Common myeloid progenitor, CD34-positive (primary cell): ENCODE results near the gene LAMP1.
A peak's percentile ranks its signal among the peaks of the same experiment; 100 is the strongest.

Source experiments
- CTCF ChIA-PET: fragments of 350-600 bp; sonication (Branson Sonifier 250); formaldehyde crosslinking; loops from one replicate; lab custom pipeline; 2021; ENCODE audit warnings: antibody characterized with exemption; lab: Charles Lee
- POLR2A ChIA-PET: fragments of 350-600 bp; sonication (Branson Sonifier 250); formaldehyde crosslinking; loops from one replicate; lab custom pipeline; 2021; ENCODE audit warnings: antibody characterized with exemption; lab: Charles Lee
- DNase-seq, 3 donors: peaks; one replicate each; pipeline versions ENCODE4 v3.0.0 to v3.0.0-alpha.2; 2013
- H3K27ac ChIP-seq, 2 experiments: 1 replicate in 1 of 2; 2 replicates in 1 of 2; pipeline ENCODE4 v1.7.0; 2013; ENCODE audit warnings: inconsistent platforms in 2 of 2, low read length in 2 of 2, mild to moderate bottlenecking in 2 of 2, low read depth in 1 of 2, moderate library complexity in 1 of 2; ENCODE audit not compliant: severe bottlenecking in 2 of 2, insufficient read depth in 1 of 2, poor library complexity in 1 of 2
- H3K27me3 ChIP-seq, 5 experiments: replicated peaks in 2 of 5; 1 replicate in 3 of 5; 2 replicates in 2 of 5; pipeline versions ENCODE4 v1.6.1 to v1.7.0; 2013; ENCODE audit warnings: low read length in 4 of 5, mild to moderate bottlenecking in 2 of 5, moderate library complexity in 2 of 5, inconsistent platforms in 1 of 5; ENCODE audit not compliant: insufficient read depth in 5 of 5, control insufficient read depth in 4 of 5
- H3K36me3 ChIP-seq, 4 experiments: 1 replicate in 2 of 4; 2 replicates in 2 of 4; pipeline versions ENCODE4 v1.6.1 to v1.7.0; 2013; ENCODE audit warnings: low read length in 3 of 4, control low read depth in 1 of 4, mild to moderate bottlenecking in 1 of 4; ENCODE audit not compliant: control insufficient read depth in 4 of 4, insufficient read depth in 4 of 4
- H3K4me1 ChIP-seq, 4 experiments: 1 replicate in 3 of 4; 2 replicates in 1 of 4; pipeline versions ENCODE4 v1.6.1 to v1.7.1; 2013; ENCODE audit warnings: low read length in 3 of 4, mild to moderate bottlenecking in 3 of 4, control low read depth in 1 of 4, inconsistent platforms in 1 of 4, moderate library complexity in 1 of 4; ENCODE audit not compliant: control insufficient read depth in 4 of 4, insufficient read depth in 4 of 4; ENCODE audit errors: control extremely low read depth in 1 of 4
- H3K4me3 ChIP-seq, 7 experiments: 1 replicate in 4 of 7; 2 replicates in 3 of 7; pipeline versions ENCODE4 v1.5.1 to v1.7.0; 2013; ENCODE audit warnings: mild to moderate bottlenecking in 7 of 7, low read length in 6 of 7, moderate library complexity in 6 of 7, inconsistent platforms in 2 of 7, low read depth in 2 of 7, control low read depth in 1 of 7; ENCODE audit not compliant: insufficient read depth in 4 of 7, control insufficient read depth in 1 of 7; ENCODE audit errors: extremely low read depth in 1 of 7
- H3K9me3 ChIP-seq, 5 experiments: 1 replicate in 4 of 5; 2 replicates in 1 of 5; pipeline versions ENCODE4 v1.6.1 to v1.7.1; 2013; ENCODE audit warnings: low read length in 4 of 5, mild to moderate bottlenecking in 2 of 5, inconsistent platforms in 1 of 5, low read depth in 1 of 5, moderate library complexity in 1 of 5; ENCODE audit not compliant: control insufficient read depth in 4 of 5, insufficient read depth in 2 of 5; ENCODE audit errors: control extremely low read depth in 1 of 5
- WGBS: methylation state at CpG from one replicate; pipeline ENCODE4 v1.1.5; 2013; ENCODE audit not compliant: insufficient coverage; 5-methylcytosine and 5-hydroxymethylcytosine counted together

LAMP1 gene

DNA sequence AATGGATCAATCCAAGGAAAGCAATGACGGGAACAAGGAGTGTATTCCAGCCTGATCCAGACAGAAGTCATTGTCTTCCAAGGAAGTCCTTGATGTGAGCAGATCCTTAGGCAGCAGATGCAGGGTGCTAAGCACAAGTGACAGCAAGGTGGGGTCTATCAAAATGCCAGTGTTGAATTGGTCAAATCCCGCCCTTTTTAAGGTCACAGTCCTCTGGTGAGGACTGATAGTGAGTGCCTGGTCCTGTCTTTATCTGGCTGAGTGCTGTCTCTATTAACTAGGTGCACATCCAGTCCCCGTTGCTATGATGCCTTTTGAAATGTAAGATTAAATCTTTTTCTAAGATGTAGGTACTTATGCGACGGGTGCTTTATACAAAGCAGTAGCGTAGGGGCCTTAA, 1.3 kb upstream of the LAMP1 start:
- no peak for DNase-seq
- Histone ChIP-seq H3K4me1 (peaks cover 8 to 34% (median 26%) of the 10 kb centered on the region in 4 experiments), H3K36me3 (no peaks in the 10 kb centered on the region), H3K27ac (no peak overlapping the region), H3K4me3 (no peak overlapping the region), H3K27me3 (peaks cover 0 to 4% (median 1%) of the 10 kb centered on the region in 5 experiments), H3K9me3 (no peaks in the 10 kb centered on the region)
- ChIA-PET POLR2A (no interaction called here), CTCF (no interaction called here)
- WGBS = 100% methylated on average over 4 of the region's 6 CpGs

DNA sequence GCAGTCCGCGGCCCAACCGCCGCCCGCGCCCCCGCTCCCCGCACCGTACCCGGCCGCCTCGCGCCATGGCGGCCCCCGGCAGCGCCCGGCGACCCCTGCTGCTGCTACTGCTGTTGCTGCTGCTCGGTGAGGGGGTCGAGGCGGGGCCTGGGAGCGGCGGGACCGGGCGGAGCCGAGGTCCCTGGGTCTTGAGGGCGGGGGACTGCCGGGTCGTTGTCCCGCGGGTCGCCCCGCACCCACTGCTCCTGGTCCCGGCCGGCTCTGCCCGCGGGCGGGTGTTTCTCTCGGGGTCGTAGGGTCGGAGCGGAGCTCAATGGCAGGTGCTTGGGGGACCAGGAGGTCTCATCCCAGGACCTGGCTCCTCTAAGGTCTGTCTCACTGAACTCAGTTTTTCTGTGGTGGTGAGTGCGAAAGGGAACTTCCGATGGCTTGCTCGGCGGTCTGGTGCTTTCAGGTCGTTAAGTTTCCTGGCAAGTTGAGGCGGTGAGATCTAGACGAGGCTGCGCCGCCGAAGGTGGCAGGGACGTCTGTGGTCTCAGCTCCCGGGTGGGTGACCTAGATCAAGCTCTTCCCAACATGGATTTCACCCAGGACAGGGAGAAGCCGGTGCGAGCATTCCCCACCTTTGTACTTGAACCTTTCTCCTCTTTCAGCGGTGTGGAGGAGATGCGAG, 467 bp downstream of the LAMP1 start:
- WGBS = 0% methylated on average over 35 of the region's 58 CpGs
- peak; percentile 39 to 90 (median 89) for DNase-seq
- peak overlapping the region; percentile 32 to 92 (median 80) for H3K4me3 ChIP-seq

DNA sequence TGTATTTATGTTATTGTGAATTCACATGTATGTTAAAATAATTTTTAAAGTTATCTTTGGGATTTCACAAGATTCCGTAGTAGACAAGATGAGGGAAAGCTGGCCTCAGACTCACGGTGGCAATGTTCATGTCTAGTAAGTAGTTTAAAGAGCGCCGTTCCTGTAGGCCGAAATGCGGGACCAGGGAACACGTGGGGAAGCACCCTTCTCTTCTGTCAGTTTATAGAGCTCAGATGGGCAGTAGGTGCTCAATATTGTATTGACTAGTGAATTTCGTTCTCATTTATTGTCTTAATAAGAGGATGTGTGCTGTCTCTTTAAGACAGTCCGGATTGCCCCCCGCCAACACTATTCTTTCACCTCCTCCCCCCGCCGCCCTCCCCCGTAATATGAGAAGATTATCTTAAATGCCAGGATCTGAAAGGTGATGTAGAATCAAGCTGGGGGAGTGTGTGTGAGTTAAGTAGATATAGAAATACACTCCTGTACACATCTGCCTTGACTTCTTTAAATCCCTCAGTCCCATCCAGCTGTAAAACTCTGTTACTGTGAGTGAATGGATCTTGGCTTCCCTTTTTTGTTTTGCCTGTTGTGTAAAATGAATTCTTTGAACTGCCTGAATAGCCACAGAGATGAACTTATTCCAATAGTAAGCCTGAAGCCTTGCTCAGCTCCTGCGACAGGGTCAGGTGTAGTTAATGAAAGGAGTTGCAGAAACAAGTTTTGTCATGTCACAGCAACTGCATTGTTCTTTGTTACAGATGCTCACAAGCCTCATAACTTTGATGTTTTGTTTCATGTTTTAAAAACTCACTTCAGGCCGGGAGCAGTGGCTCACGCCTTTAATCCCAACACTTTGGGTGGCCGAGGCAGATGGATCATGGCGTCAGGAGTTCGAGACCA, 1.3 kb downstream of the LAMP1 start:
- Histone ChIP-seq H3K36me3 (peaks cover 0 to 8% (median 7%) of the 10 kb centered on the region in 4 experiments), H3K4me1 (peaks cover 4 to 25% (median 17%) of the 10 kb centered on the region in 4 experiments), H3K9me3 (no peaks in the 10 kb centered on the region), H3K27ac (peak overlapping the region; percentile 74 to 84), H3K27me3 (peaks cover 0 to 2% (median 0%) of the 10 kb centered on the region in 5 experiments), H3K4me3 (peak overlapping the region in 6 of 7 experiments; percentile 32 to 92 (median 80))
- ChIA-PET POLR2A (interaction anchor here (0.5 kb wide), 1 partner anchor 11 kb away, joined by 3 read pairs; no protein-coding TSS in a partner anchor), CTCF (interaction anchor here (0.8 to 1.5 kb wide), 5 partner anchors 9 to 328 kb away, joined by 3 to 5 read pairs (median 3); no protein-coding TSS in a partner anchor)
- 59% methylated on average over 13 of the region's 19 CpGs for WGBS
- DNase-seq = peak in 2 of 3 donors; percentile 29 to 45

More for the DNA sequence above, 467 bp downstream of the LAMP1 start:
- peak overlapping the region; percentile 74 to 84 for H3K27ac ChIP-seq
- H3K9me3 ChIP-seq = no peaks in the 10 kb centered on the region
- peaks cover 0 to 2% (median 0%) of the 10 kb centered on the region in 5 experiments for H3K27me3 ChIP-seq
- POLR2A ChIA-PET = interaction anchor here (0.6 kb wide), 1 partner anchor 97 kb away, joined by 3 read pairs; no protein-coding TSS in a partner anchor
- peaks cover 0 to under 1% (median under 1%) of the 10 kb centered on the region in 4 experiments for H3K36me3 ChIP-seq
- CTCF ChIA-PET = interaction anchor here (0.8 to 1.5 kb wide), 5 partner anchors 10 to 327 kb away, joined by 3 to 5 read pairs (median 3); no protein-coding TSS in a partner anchor
- H3K4me1 ChIP-seq = peaks cover 4 to 27% (median 19%) of the 10 kb centered on the region in 4 experiments

DNA sequence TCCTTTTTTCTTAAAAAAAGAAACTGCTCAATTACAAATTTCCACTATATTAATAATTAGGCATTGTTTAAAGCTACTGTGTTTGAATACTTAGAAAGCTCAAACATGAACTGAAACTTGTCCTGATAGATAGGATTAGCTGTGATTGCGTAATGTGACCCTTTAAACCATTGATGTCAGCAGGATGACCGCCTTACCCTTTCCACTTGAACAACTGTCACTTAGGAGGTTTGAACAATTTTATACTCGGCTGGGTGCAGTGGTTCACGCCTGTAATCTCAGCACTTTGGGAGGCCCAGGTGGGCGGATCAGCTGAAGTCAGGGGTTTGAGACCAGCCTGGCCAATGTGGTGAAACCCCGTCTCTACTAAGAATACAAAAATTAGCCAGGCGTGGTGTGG, 2.9 kb downstream of the LAMP1 start:
- peaks cover 4 to 25% (median 17%) of the 10 kb centered on the region in 4 experiments for H3K4me1 ChIP-seq
- DNase-seq = no peak
- 94% methylated on average over 7 of the region's 7 CpGs for WGBS
- no peak overlapping the region for H3K4me3 ChIP-seq
- no peaks in the 10 kb centered on the region for H3K9me3 ChIP-seq
- H3K36me3 ChIP-seq = peaks cover 0 to 10% (median 7%) of the 10 kb centered on the region in 4 experiments
- no peak overlapping the region for H3K27ac ChIP-seq
- POLR2A ChIA-PET = interaction anchor here (0.8 kb wide), 1 partner anchor 11 kb away, joined by 5 read pairs; no protein-coding TSS in a partner anchor
- no peaks in the 10 kb centered on the region for H3K27me3 ChIP-seq
- CTCF ChIA-PET = no interaction called here

DNA sequence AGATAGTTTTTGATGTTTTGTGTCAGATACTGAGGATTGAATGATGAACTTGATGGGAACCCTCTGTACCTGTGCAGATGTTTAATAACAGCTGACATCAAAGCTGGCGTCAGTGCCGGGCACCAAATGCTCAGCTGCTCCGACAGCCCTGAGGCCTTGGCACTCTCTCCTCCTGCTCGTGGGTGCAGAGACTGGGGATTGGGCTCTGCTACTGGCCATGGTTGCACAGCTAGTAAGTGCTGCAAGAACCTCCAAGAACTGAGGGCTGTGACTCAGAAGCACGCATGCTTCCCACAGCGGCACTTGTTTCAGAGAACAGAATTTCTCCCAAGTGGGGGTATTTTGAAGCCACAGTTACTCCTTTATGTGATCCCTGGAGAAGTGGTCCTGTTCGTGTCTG, 5.9 kb downstream of the LAMP1 start:
- POLR2A ChIA-PET = no interaction called here
- Histone ChIP-seq H3K4me1 (peaks cover 2 to 8% (median 7%) of the 10 kb centered on the region in 4 experiments), H3K27ac (no peak overlapping the region), H3K36me3 (peaks cover 9 to 14% (median 12%) of the 10 kb centered on the region in 4 experiments), H3K27me3 (no peaks in the 10 kb centered on the region), H3K9me3 (no peaks in the 10 kb centered on the region), H3K4me3 (no peak overlapping the region)
- 97% methylated on average over 7 of the region's 7 CpGs for WGBS
- DNase-seq = no peak
- CTCF ChIA-PET = no interaction called here

DNA sequence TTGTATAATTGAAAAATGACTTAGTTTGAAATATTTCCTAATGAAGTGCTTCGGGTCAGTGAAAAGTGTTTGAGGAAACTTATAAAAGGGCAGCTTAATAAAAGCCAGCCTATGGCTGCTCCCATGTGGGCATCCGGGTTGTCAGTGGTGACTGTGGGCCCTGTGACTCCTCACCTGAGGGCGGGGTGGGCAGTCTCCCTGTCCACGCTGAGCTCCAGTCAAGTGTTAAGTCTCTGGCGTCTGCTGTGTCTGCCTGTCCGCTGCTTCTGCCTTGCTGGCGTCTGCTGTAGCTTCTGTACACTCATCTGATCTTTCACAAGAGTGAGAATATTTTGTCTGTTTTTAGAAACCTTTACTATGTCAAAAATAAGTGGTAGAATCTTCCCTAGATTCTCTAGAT, 7.1 kb downstream of the LAMP1 start:
- H3K27me3 ChIP-seq = no peaks in the 10 kb centered on the region
- no peak overlapping the region for H3K27ac ChIP-seq
- H3K4me1 ChIP-seq = no peaks in the 10 kb centered on the region
- no peak overlapping the region for H3K4me3 ChIP-seq
- no peak for DNase-seq
- ChIA-PET CTCF (no interaction called here), POLR2A (no interaction called here)
- H3K9me3 ChIP-seq = no peaks in the 10 kb centered on the region
- 98% methylated on average over 5 of the region's 7 CpGs for WGBS
- H3K36me3 ChIP-seq = peaks cover 9 to 14% (median 14%) of the 10 kb centered on the region in 4 experiments
